Endothelial cell (in vitro differentiated cells): ENCODE measurements around the gene MEIOC. TPM values are rescaled to one million over a fixed set of nuclear protein-coding genes. Genes with fewer than 3 reads are reported as not detected.

Experiments
- DNase-seq: peaks from one replicate; pipeline ENCODE4 v3.0.0; 2021; ENCODE audit warnings: low spot score
- H3K27ac Mint-ChIP-seq: one replicate; pipeline ENCODE4 v1.8.0; 2021; ENCODE audit warnings: mixed read lengths, inconsistent platforms; ENCODE audit not compliant: unreplicated experiment
- H3K27me3 Mint-ChIP-seq: one replicate; pipeline ENCODE4 v1.8.0; 2021; ENCODE audit warnings: mild to moderate bottlenecking, moderate library complexity, mixed read lengths, inconsistent platforms; ENCODE audit not compliant: unreplicated experiment
- H3K36me3 Mint-ChIP-seq: one replicate; pipeline ENCODE4 v1.8.0; 2021; ENCODE audit warnings: mild to moderate bottlenecking, low read depth, mixed read lengths, inconsistent platforms; ENCODE audit not compliant: unreplicated experiment
- H3K4me1 Mint-ChIP-seq: one replicate; pipeline ENCODE4 v1.8.0; 2021; ENCODE audit warnings: mild to moderate bottlenecking, mixed read lengths, inconsistent platforms; ENCODE audit not compliant: unreplicated experiment
- H3K4me3 Mint-ChIP-seq: one replicate; pipeline ENCODE4 v1.8.0; 2021; ENCODE audit warnings: mild to moderate bottlenecking, mixed read lengths, inconsistent platforms; ENCODE audit not compliant: unreplicated experiment
- H3K9me3 Mint-ChIP-seq: one replicate; pipeline ENCODE4 v1.8.0; 2021; ENCODE audit warnings: mixed read lengths, inconsistent platforms; ENCODE audit not compliant: unreplicated experiment
- CTCF ChIP-seq: fragments of 200-600 bp; sonication (generic); IDR thresholded peaks from one replicate; pipeline ENCODE4 v1.5.0; 2021; ENCODE audit warnings: antibody characterized with exemption; ENCODE audit not compliant: unreplicated experiment
- total RNA-seq: library from RNA; stranded (reverse); fragmentation: NEBNext Ultra II Directional; extraction: Animal tissue kit (Norgen Biotek cat#: 25700); gene quantifications from one replicate; pipeline ENCODE4 v1.2.1, GENCODE V29; 2021; ENCODE audit not compliant: unreplicated experiment

Gene MEIOC
- total RNA-seq, 1 donor from 2014 or later: not detected

- H3K27ac Mint-ChIP-seq: no peak overlapping the region
- TF ChIP-seq CTCF: no peak
- H3K36me3 Mint-ChIP-seq: peaks cover 4% of the 10 kb centered on the region
- H3K4me3 Mint-ChIP-seq: no peak overlapping the region
- H3K27me3 Mint-ChIP-seq: peaks cover 5% of the 10 kb centered on the region
- H3K4me1 Mint-ChIP-seq: peaks cover 2% of the 10 kb centered on the region
- DNase-seq: no peak
- H3K9me3 Mint-ChIP-seq: no peaks in the 10 kb centered on the region
Measured at GRCh38 chr17:44653954-44654353, 2.3 kb upstream of the MEIOC start.

- Mint-ChIP-seq H3K27me3 (no peaks in the 10 kb centered on the region), H3K4me1 (peaks cover 2% of the 10 kb centered on the region), H3K4me3 (no peak overlapping the region), H3K9me3 (no peaks in the 10 kb centered on the region), H3K27ac (no peak overlapping the region), H3K36me3 (no peaks in the 10 kb centered on the region)
- no peak for TF ChIP-seq CTCF
- DNase-seq: no peak
Measured at GRCh38 chr17:44661835-44662234, 5.6 kb downstream of the MEIOC start.

- no peak for DNase-seq
- H3K36me3 Mint-ChIP-seq: no peaks in the 10 kb centered on the region
- H3K27me3 Mint-ChIP-seq: no peaks in the 10 kb centered on the region
- H3K27ac Mint-ChIP-seq: no peak overlapping the region
- H3K4me3 Mint-ChIP-seq: no peak overlapping the region
- no peaks in the 10 kb centered on the region for H3K4me1 Mint-ChIP-seq
- TF ChIP-seq CTCF: no peak
- no peaks in the 10 kb centered on the region for H3K9me3 Mint-ChIP-seq
Measured at GRCh38 chr17:44663095-44663494, 6.8 kb downstream of the MEIOC start.

- Mint-ChIP-seq H3K27me3 (no peaks in the 10 kb centered on the region), H3K9me3 (no peaks in the 10 kb centered on the region), H3K4me1 (no peaks in the 10 kb centered on the region), H3K36me3 (no peaks in the 10 kb centered on the region), H3K27ac (no peak overlapping the region), H3K4me3 (no peak overlapping the region)
- no peak for TF ChIP-seq CTCF
- no peak for DNase-seq
Measured at GRCh38 chr17:44664867-44665266, 8.6 kb downstream of the MEIOC start.

GRCh38 chr17:44666006-44666405, 9.7 kb downstream of the MEIOC start:
- no peak for DNase-seq
- no peak for TF ChIP-seq CTCF
- Mint-ChIP-seq H3K27me3 (no peaks in the 10 kb centered on the region), H3K36me3 (no peaks in the 10 kb centered on the region), H3K4me1 (no peaks in the 10 kb centered on the region), H3K9me3 (no peaks in the 10 kb centered on the region), H3K4me3 (no peak overlapping the region), H3K27ac (no peak overlapping the region)
